Fibroblast of mammary gland (primary cell): ENCODE measurements around the gene ADD2.

Experiments used
- DNase-seq: peaks from one replicate; pipeline ENCODE4 v3.0.0-alpha.2; 2010; ENCODE audit warnings: low read depth
- H3K4me3 ChIP-seq: 2 replicates; pipeline ENCODE4 v1.5.1; 2011; ENCODE audit warnings: low read depth, mild to moderate bottlenecking, low read length, moderate library complexity; ENCODE audit not compliant: control insufficient read depth
- CTCF ChIP-seq: conservative IDR thresholded peaks from 2 replicates; pipeline ENCODE4 v1.5.1; 2011; ENCODE audit warnings: low read depth, low read length, inconsistent platforms; ENCODE audit not compliant: control insufficient read depth, insufficient read depth

The ADD2 gene

DNA sequence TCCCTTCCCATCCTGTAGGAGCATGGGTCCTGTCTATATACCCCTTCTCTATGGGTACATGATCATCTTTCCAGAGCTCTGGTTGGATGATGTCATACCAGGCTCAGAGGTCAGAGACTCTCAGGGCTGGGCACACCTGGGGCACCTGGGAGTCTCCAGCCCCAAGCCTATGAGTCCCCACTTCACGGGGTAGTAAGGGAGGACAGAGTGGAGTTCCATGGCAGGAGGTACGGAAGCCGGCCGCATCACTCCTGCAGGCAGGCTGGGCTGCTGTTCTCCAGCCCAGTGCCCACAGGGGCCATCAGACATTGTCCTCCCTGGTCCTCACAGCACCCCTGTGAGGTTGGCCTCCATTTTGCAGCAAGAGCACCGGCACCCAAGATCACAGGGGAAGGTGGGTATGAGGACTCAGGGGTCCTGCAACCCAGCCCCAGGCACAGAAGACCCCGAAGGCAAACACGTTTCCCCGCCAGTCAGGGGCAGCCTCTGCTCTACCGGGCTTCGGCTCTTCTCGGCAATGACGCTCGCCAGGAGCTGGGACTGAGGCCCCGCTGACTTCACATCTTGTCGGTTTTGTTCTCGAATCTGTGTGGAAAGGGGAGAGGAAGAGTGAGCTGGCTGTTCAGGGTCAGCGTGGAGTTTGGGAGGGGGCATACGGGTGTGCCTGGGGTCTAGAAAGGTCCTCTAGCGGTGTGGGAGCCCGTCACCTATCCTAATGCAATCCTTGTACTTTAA lies 91.5 kb downstream of the ADD2 start:
- no peak for TF ChIP-seq CTCF
- DNase-seq, result no peak
- no peak overlapping the region for H3K4me3 ChIP-seq

DNA sequence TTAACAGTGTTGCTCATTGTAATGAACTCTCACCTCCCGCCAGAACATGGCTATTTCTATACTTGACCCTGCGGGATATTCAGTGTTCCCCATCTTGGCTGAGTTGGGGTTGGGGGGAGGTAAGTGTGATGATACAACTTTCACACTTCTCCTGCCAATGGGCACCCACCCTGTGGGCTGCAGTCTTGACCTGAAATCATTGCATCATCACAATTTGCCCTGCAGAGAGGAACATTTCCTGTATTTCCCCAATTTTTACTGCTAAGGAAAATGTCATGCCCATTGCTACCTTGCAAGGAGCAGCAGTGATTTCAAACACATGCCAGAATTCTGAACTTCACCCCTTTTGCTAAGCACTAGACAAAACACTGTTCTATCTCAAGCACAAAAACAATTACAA lies 92.1 kb downstream of the ADD2 start:
- no peak overlapping the region for H3K4me3 ChIP-seq
- TF ChIP-seq CTCF, result no peak
- DNase-seq, result no peak

GRCh38 chr2:70674636-70675430 lies 93.2 kb downstream of the ADD2 start:
- TF ChIP-seq CTCF, result no peak
- DNase-seq, result no peak
- no peak overlapping the region for H3K4me3 ChIP-seq

- no peak for DNase-seq
- TF ChIP-seq CTCF, result no peak
Observed at GRCh38 chr2:70673041-70673647, 94.9 kb downstream of the ADD2 start.

DNA sequence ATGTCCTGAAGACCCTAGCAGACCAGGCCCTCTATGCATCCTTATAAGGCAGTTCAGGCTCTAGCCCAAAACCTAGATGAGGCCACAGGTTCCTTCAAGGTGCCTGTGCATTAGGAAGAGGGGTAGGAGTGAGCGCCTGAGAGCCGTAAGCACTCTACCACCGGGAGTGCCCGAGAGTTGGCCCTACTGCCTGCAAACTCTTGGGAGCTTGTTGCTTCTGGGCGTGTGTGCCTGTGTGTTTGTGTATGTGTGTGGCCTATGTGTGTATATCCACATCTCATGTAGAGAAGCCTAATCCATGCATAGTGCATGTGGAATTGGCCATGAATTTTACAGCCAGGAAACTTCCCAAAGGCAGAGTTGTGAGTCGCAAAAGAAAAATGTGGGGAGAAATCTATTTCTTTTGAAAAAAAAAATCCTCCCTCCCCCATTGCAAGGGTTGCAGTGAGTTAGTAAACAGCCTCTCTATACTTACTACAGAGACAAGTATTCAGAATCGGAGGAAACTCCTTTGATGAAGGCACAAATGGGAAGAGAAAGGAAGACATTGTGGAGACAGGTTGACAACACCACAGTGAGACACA lies 96.8 kb downstream of the ADD2 start:
- H3K4me3 ChIP-seq, result no peak overlapping the region
- DNase-seq, result peak; percentile 7
- no peak for TF ChIP-seq CTCF

More at GRCh38 chr2:70673041-70673647, 94.9 kb downstream of the ADD2 start:
- no peak overlapping the region for H3K4me3 ChIP-seq

- no peak for TF ChIP-seq CTCF
- no peak overlapping the region for H3K4me3 ChIP-seq
Observed at GRCh38 chr2:70670626-70671025, 97.4 kb downstream of the ADD2 start.

More at GRCh38 chr2:70670626-70671025, 97.4 kb downstream of the ADD2 start:
- no peak for DNase-seq
